GM23338 (cell line): ENCODE measurements around the gene CMSS1. TPM values are rescaled to one million over a fixed set of nuclear protein-coding genes. Genes with fewer than 3 reads are reported as not detected.

Source experiments
- ATAC-seq: fragments of 200-7000 bp; cut with Tn5 transposase; 3 replicates; pipeline ENCODE4 v1.9.1; 2020
- DNase-seq: peaks from one replicate; pipeline ENCODE4 v3.0.0-alpha.2; 2015; ENCODE audit warnings: low spot score
- H2AFZ ChIP-seq: fragments of 200-600 bp; sonication (generic); 2 replicates; pipeline ENCODE4 v1.8.0; 2016; ENCODE audit warnings: antibody characterized with exemption, mild to moderate bottlenecking, moderate library complexity
- H3F3A ChIP-seq: fragments of 200-600 bp; sonication (generic); replicated peaks from 2 replicates; pipeline ENCODE4 v1.8.0; 2017; ENCODE audit warnings: antibody characterized with exemption, mixed run types, low read depth
- H3K27ac ChIP-seq: fragments of 200-600 bp; sonication (generic); 2 replicates; pipeline ENCODE4 v1.6.1; 2016; ENCODE audit warnings: low read depth
- H3K27me3 ChIP-seq: fragments of 200-600 bp; sonication (generic); 2 replicates; pipeline ENCODE4 v1.8.0; 2016; ENCODE audit warnings: mild to moderate bottlenecking, mixed run types, moderate library complexity; ENCODE audit not compliant: insufficient read depth
- H3K36me3 ChIP-seq: fragments of 200-600 bp; sonication (generic); 2 replicates; pipeline ENCODE4 v1.8.0; 2016; ENCODE audit warnings: mild to moderate bottlenecking; ENCODE audit not compliant: insufficient read depth
- H3K4me1 ChIP-seq: fragments of 200-600 bp; sonication (generic); 2 replicates; pipeline ENCODE4 v1.8.0; 2016; ENCODE audit warnings: mild to moderate bottlenecking, moderate library complexity; ENCODE audit not compliant: insufficient read depth
- H3K4me2 ChIP-seq: fragments of 200-600 bp; sonication (generic); 2 replicates; pipeline ENCODE4 v1.7.1; 2017; ENCODE audit warnings: mixed run types
- H3K4me3 ChIP-seq: fragments of 200-600 bp; sonication (generic); 2 replicates; pipeline ENCODE4 v1.6.1; 2016; ENCODE audit warnings: mixed run types
- H3K79me2 ChIP-seq: fragments of 200-600 bp; sonication (generic); replicated peaks from 2 replicates; pipeline ENCODE4 v1.8.0; 2017; ENCODE audit warnings: mild to moderate bottlenecking; ENCODE audit not compliant: insufficient read depth
- H3K9me2 ChIP-seq: fragments of 200-600 bp; sonication (generic); 2 replicates; pipeline ENCODE4 v1.8.0; 2017; ENCODE audit not compliant: insufficient read depth
- H4K20me1 ChIP-seq: fragments of 200-600 bp; sonication (generic); replicated peaks from 2 replicates; pipeline ENCODE4 v1.8.0; 2017; ENCODE audit warnings: mild to moderate bottlenecking; ENCODE audit not compliant: insufficient read depth
- H3K27ac Mint-ChIP-seq: 2 replicates; pipeline ENCODE4 v1.8.0; 2020; ENCODE audit warnings: inconsistent platforms, mild to moderate bottlenecking, moderate library complexity, mixed read lengths
- H3K27me3 Mint-ChIP-seq: 3 replicates; pipeline ENCODE4 v1.8.0; 2022; ENCODE audit warnings: low read depth, mild to moderate bottlenecking, moderate library complexity, mixed read lengths, inconsistent platforms; ENCODE audit not compliant: insufficient read depth, poor library complexity
- H3K36me3 Mint-ChIP-seq: 3 replicates; pipeline ENCODE4 v1.8.0; 2021; ENCODE audit warnings: low read depth, mild to moderate bottlenecking, inconsistent platforms, moderate library complexity, mixed read lengths
- H3K4me1 Mint-ChIP-seq: 3 replicates; pipeline ENCODE4 v1.8.0; 2020; ENCODE audit warnings: mild to moderate bottlenecking, inconsistent platforms, mixed read lengths
- H3K4me3 Mint-ChIP-seq: 3 replicates; pipeline ENCODE4 v1.8.0; 2021; ENCODE audit warnings: moderate library complexity, mild to moderate bottlenecking, inconsistent platforms, mixed read lengths
- H3K9me3 Mint-ChIP-seq: 3 replicates; pipeline ENCODE4 v1.8.0; 2020; ENCODE audit warnings: moderate library complexity, mild to moderate bottlenecking, inconsistent platforms, mixed read lengths
- CREB1 ChIP-seq: fragments of 250-450 bp; sonication (Bioruptor Pico); IDR thresholded peaks from 2 replicates; pipeline ENCODE4 v1.5.0; 2020; ENCODE audit warnings: low read depth, mild to moderate bottlenecking, moderate library complexity
- ETS1 ChIP-seq: IDR thresholded peaks from 2 replicates; pipeline ENCODE4 v1.6.1; 2016; ENCODE audit warnings: antibody characterized with exemption
- EZH2 ChIP-seq: fragments of 200-600 bp; sonication (generic); IDR thresholded peaks from one replicate; pipeline ENCODE4 v1.8.0; 2017; ENCODE audit warnings: antibody characterized with exemption, mild to moderate bottlenecking, low read depth; ENCODE audit not compliant: unreplicated experiment
- EZH2phosphoT487 ChIP-seq: fragments of 200-600 bp; sonication (generic); IDR thresholded peaks from one replicate; pipeline ENCODE4 v1.8.1; 2018; ENCODE audit warnings: antibody characterized with exemption; ENCODE audit not compliant: unreplicated experiment
- JUNB ChIP-seq: IDR thresholded peaks from one replicate; pipeline ENCODE4 v1.6.1; 2016; ENCODE audit warnings: antibody characterized with exemption; ENCODE audit not compliant: unreplicated experiment
- NANOG ChIP-seq: IDR thresholded peaks from 2 replicates; pipeline ENCODE4 v1.6.1; 2016; ENCODE audit warnings: antibody characterized with exemption, borderline replicate concordance
- POLR2AphosphoS5 ChIP-seq: IDR thresholded peaks from 2 replicates; pipeline ENCODE4 v1.6.1; 2016; ENCODE audit warnings: antibody characterized with exemption, low read depth
- STAT1 ChIP-seq: IDR thresholded peaks from one replicate; pipeline ENCODE4 v1.6.1; 2016; ENCODE audit warnings: antibody characterized with exemption; ENCODE audit not compliant: unreplicated experiment
- ZNF114 ChIP-seq: fragments of 250-450 bp; sonication (Bioruptor Pico); IDR thresholded peaks from 2 replicates; pipeline ENCODE4 v1.5.0; 2020; ENCODE audit warnings: mild to moderate bottlenecking, moderate library complexity
- ZNF331 ChIP-seq: fragments of 250-450 bp; sonication (Bioruptor Pico); IDR thresholded peaks from 2 replicates; pipeline ENCODE4 v1.5.0; 2020; ENCODE audit warnings: low read depth, mild to moderate bottlenecking, moderate library complexity
- ZNF462 ChIP-seq: fragments of 250-450 bp; sonication (Bioruptor Pico); IDR thresholded peaks from 2 replicates; pipeline ENCODE4 v1.5.0; 2020; ENCODE audit warnings: mild to moderate bottlenecking, moderate library complexity
- polyA plus RNA-seq: library from polyadenylated mRNA; unstranded; fragments of >200 nt; fragmentation: Nextera tagmentation; extraction: Ambion mirVana; gene quantifications from 2 replicates; pipeline ENCODE4 v1.2.1, GENCODE V29; 2016
- total RNA-seq: library from RNA; depleted of rRNA; stranded (reverse); fragments of >200 nt; shearing (Covaris generic); gene quantifications from 2 replicates; pipeline ENCODE4 v1.2.3, GENCODE V29; 2014
- TF ChIP-seq, protein P1 (sequence below), 2 experiments: fragments of 200-600 bp in 1 of 2; sonication (generic) in 1 of 2; conservative IDR thresholded peaks; 2 replicates each; pipeline versions ENCODE4 v1.5.1 to v1.6.1; 2016 to 2017; ENCODE audit warnings: antibody characterized with exemption in 2 of 2, low read depth in 2 of 2, mild to moderate bottlenecking in 2 of 2, moderate library complexity in 1 of 2
- TF ChIP-seq, protein P2 (sequence below): IDR thresholded peaks from one replicate; pipeline ENCODE4 v1.6.1; 2018; ENCODE audit warnings: antibody characterized with exemption; ENCODE audit not compliant: unreplicated experiment

The CMSS1 gene
- total and polyA plus RNA-seq, 2 experiments from 2014 or later = 39.4 to 187 TPM

DNA sequence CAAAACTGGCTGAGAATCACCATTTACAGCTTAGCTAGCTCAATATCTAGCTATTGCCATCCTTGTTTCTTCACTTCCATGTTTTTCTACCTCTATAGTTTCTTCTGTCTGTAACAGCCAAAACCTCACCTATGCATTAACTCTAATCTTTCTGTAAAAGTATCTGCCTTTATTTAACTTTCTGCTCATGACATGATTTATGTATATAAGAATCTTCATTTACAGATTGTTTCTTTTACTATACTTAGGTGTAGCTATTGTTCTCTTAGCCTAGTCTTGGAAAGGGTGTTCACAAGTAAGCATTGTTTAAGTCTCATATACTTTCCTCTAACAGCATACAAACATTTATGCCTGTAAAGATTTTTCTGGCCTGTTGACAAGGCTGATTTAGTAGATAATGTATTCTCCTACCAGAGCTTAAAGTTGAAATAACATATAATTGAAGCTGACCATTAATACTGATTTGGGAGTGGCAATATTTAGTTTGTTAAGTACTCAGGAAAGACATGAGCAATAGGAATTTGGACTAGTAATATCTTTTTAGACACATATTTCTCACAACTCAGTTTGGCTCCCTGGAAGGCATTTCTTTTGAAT is 287.3 kb downstream of the CMSS1 start:
- H2AFZ ChIP-seq = no peak overlapping the region
- H4K20me1 ChIP-seq = no peaks in the 10 kb centered on the region
- ATAC-seq = no peak
- no peaks in the 10 kb centered on the region for H3K9me2 ChIP-seq
- H3K27me3 Mint-ChIP-seq = no peaks in the 10 kb centered on the region
- H3K4me1 ChIP-seq = 0 out of 2 replicates have a peak, but pooled peaks cover 7% of the 10 kb centered on the region
- no peak overlapping the region for H3K27ac ChIP-seq
- H3K4me3 Mint-ChIP-seq = no peak overlapping the region
- no peaks in the 10 kb centered on the region; the same call in 2 of the 3 replicates for H3K36me3 Mint-ChIP-seq
- H3F3A ChIP-seq = no peaks in the 10 kb centered on the region
- H3K27ac Mint-ChIP-seq = peak overlapping the region; percentile 77
- H3K4me3 ChIP-seq = no peak overlapping the region
- peaks cover 34% of the 10 kb centered on the region; the same call in 2 of the 3 replicates for H3K4me1 Mint-ChIP-seq
- no peaks in the 10 kb centered on the region for H3K36me3 ChIP-seq
- no peaks in the 10 kb centered on the region for H3K79me2 ChIP-seq
- no peaks in the 10 kb centered on the region for H3K9me3 Mint-ChIP-seq
- no peaks in the 10 kb centered on the region for H3K27me3 ChIP-seq
- no peak for DNase-seq
- no peak for TF ChIP-seq EZH2phosphoT487
- no peak for TF ChIP-seq CREB1 (CRISPR knock-in tag)
- no peak for TF ChIP-seq POLR2AphosphoS5
- no peak for TF ChIP-seq ETS1
- TF ChIP-seq NANOG = no peak
- TF ChIP-seq, protein P1, sequence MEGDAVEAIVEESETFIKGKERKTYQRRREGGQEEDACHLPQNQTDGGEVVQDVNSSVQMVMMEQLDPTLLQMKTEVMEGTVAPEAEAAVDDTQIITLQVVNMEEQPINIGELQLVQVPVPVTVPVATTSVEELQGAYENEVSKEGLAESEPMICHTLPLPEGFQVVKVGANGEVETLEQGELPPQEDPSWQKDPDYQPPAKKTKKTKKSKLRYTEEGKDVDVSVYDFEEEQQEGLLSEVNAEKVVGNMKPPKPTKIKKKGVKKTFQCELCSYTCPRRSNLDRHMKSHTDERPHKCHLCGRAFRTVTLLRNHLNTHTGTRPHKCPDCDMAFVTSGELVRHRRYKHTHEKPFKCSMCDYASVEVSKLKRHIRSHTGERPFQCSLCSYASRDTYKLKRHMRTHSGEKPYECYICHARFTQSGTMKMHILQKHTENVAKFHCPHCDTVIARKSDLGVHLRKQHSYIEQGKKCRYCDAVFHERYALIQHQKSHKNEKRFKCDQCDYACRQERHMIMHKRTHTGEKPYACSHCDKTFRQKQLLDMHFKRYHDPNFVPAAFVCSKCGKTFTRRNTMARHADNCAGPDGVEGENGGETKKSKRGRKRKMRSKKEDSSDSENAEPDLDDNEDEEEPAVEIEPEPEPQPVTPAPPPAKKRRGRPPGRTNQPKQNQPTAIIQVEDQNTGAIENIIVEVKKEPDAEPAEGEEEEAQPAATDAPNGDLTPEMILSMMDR (conservative IDR thresholded peaks at IDR 0.05; ENCODE audit: low read depth in 2 of 2) = no peak
- no peak for TF ChIP-seq STAT1
- no peak for TF ChIP-seq ZNF462
- TF ChIP-seq JUNB = no peak
- TF ChIP-seq EZH2 = no peak
- TF ChIP-seq ZNF331 (CRISPR knock-in tag) = no peak
- TF ChIP-seq ZNF114 (CRISPR knock-in tag) = no peak
- TF ChIP-seq, protein P2, sequence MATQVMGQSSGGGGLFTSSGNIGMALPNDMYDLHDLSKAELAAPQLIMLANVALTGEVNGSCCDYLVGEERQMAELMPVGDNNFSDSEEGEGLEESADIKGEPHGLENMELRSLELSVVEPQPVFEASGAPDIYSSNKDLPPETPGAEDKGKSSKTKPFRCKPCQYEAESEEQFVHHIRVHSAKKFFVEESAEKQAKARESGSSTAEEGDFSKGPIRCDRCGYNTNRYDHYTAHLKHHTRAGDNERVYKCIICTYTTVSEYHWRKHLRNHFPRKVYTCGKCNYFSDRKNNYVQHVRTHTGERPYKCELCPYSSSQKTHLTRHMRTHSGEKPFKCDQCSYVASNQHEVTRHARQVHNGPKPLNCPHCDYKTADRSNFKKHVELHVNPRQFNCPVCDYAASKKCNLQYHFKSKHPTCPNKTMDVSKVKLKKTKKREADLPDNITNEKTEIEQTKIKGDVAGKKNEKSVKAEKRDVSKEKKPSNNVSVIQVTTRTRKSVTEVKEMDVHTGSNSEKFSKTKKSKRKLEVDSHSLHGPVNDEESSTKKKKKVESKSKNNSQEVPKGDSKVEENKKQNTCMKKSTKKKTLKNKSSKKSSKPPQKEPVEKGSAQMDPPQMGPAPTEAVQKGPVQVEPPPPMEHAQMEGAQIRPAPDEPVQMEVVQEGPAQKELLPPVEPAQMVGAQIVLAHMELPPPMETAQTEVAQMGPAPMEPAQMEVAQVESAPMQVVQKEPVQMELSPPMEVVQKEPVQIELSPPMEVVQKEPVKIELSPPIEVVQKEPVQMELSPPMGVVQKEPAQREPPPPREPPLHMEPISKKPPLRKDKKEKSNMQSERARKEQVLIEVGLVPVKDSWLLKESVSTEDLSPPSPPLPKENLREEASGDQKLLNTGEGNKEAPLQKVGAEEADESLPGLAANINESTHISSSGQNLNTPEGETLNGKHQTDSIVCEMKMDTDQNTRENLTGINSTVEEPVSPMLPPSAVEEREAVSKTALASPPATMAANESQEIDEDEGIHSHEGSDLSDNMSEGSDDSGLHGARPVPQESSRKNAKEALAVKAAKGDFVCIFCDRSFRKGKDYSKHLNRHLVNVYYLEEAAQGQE = no peak
- H3K4me2 ChIP-seq = no peak overlapping the region
